ENCODE measurements around the gene TRAPPC2L.

DNA sequence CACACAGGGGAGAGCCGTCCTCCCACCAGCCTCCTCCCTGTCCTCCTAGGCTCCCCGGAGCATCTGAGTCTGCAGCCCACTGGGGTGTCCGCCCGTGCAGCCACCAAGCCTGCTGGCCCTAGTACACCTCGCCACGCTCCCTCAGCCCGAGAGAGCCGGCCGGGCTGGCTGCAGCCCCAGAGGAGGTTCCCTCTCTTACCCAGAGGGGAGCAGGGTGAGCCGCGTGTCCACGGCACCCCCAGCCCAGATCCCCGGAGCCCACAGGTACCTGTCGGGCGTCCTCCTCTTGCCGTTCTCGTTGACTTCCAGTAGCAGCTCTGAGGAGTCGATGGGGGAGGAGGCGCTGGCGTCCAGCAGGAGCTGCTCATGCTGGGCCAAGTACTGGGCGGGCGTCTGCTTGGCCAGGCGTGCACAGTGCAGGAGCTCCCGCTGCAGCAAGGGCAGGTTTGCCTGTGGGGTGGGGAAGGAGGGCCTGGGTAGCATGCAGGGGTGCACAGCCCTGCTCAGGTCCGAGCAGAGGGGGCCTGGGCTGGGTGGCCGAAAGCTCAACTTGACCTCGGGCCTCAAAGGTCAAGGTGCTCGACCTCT lies 28.9 kb downstream of the TRAPPC2L start:
- TF ChIP-seq CTCF (conservative IDR thresholded peaks at IDR 0.05) (no peak), EZH2 (IDR thresholded peaks at IDR 0.05; ENCODE audit: low read depth) (no peak)
